Activated gamma-delta T cell (primary cell): Measurements from ENCODE around the gene TSEN34.
"Not testable (repeated sequence)": the region's sequence is repeated elsewhere in the genome, so short reads cannot be mapped to it uniquely, and the experiment has no call there.

ENCODE experiments used
- DNase-seq: peaks from one replicate; lab custom pipeline; 2025; lab: John Stamatoyannopoulos, UW

TSEN34 gene

GRCh38 chr19:54160854-54161253 is 30.3 kb upstream of the TSEN34 start:
- no peak for DNase-seq

- DNase-seq: peak; percentile 46
These were observed 28.8 kb upstream of the TSEN34 start for GRCh38 chr19:54162241-54162805.

- no peak for DNase-seq
These were observed 28.2 kb upstream of the TSEN34 start for GRCh38 chr19:54162884-54163283.

- peak; percentile 63 for DNase-seq
These were observed 26.6 kb upstream of the TSEN34 start for GRCh38 chr19:54164369-54165068.

- no peak for DNase-seq
These were observed 25.9 kb upstream of the TSEN34 start for GRCh38 chr19:54165222-54165621.

- peak; percentile 66 for DNase-seq
These were observed 22.8 kb upstream of the TSEN34 start for GRCh38 chr19:54168174-54168917.

GRCh38 chr19:54169149-54169740 is 21.9 kb upstream of the TSEN34 start:
- no peak for DNase-seq

- not testable (repeated sequence) for DNase-seq
These were observed 19.2 kb upstream of the TSEN34 start for GRCh38 chr19:54171736-54172431.

- DNase-seq: no peak
These were observed 18.4 kb upstream of the TSEN34 start, which contains the start of gene TMC4 for GRCh38 chr19:54172471-54173358. TMC4 (minus strand) TSS chr19:54173160; CDS start chr19:54173117, 43 bp downstream.

GRCh38 chr19:54173359-54173699 is 17.8 kb upstream of the TSEN34 start:
- no peak for DNase-seq

GRCh38 chr19:54173951-54174834 is 16.9 kb upstream of the TSEN34 start:
- DNase-seq: no peak

GRCh38 chr19:54178581-54179261 is 12.4 kb upstream of the TSEN34 start:
- peak; percentile 18 for DNase-seq

- no peak for DNase-seq
These were observed 11.8 kb upstream of the TSEN34 start for GRCh38 chr19:54179262-54179852.

- DNase-seq: no peak
These were observed 11.1 kb upstream of the TSEN34 start for GRCh38 chr19:54179921-54180461.

GRCh38 chr19:54180691-54181091 is 10.4 kb upstream of the TSEN34 start:
- DNase-seq: no peak

- DNase-seq: not testable (repeated sequence)
These were observed 9.2 kb upstream of the TSEN34 start for GRCh38 chr19:54181894-54182293.

- no peak for DNase-seq
These were observed 7.7 kb upstream of the TSEN34 start for GRCh38 chr19:54183431-54183830.

- no peak for DNase-seq
These were observed 4.8 kb upstream of the TSEN34 start for GRCh38 chr19:54186351-54186750.

- DNase-seq: no peak
These were observed 4.2 kb upstream of the TSEN34 start for GRCh38 chr19:54186934-54187381.
